Raji (cell line): ENCODE data around the gene ZNF536.

Experiments
- POLR2A ChIP-seq: IDR thresholded peaks from 2 replicates; pipeline ENCODE4 v1.6.1; 2011; ENCODE audit warnings: low read depth, low read length, control low read depth; ENCODE audit not compliant: insufficient read depth

ZNF536 gene

GRCh38 chr19:30567536-30568232 is 195.5 kb downstream of the ZNF536 start:
- no peak for TF ChIP-seq POLR2A

- TF ChIP-seq POLR2A = no peak
Measured at GRCh38 chr19:30570194-30570593, 198.0 kb downstream of the ZNF536 start.

- no peak for TF ChIP-seq POLR2A
Measured at GRCh38 chr19:30577551-30578105, 205.4 kb downstream of the ZNF536 start.

- TF ChIP-seq POLR2A = no peak
Measured at GRCh38 chr19:30579419-30579818, 207.2 kb downstream of the ZNF536 start.

- TF ChIP-seq POLR2A = no peak
Measured at GRCh38 chr19:30580673-30581072, 208.5 kb downstream of the ZNF536 start.

- no peak for TF ChIP-seq POLR2A
Measured at GRCh38 chr19:30584090-30584489, 211.9 kb downstream of the ZNF536 start.

GRCh38 chr19:30587869-30588268 is 215.7 kb downstream of the ZNF536 start:
- no peak for TF ChIP-seq POLR2A

- TF ChIP-seq POLR2A = no peak
Measured at GRCh38 chr19:30590596-30591229, 218.5 kb downstream of the ZNF536 start.

GRCh38 chr19:30593356-30593755 is 221.2 kb downstream of the ZNF536 start:
- TF ChIP-seq POLR2A = no peak

- TF ChIP-seq POLR2A = no peak
Measured at GRCh38 chr19:30593975-30594745, 222.0 kb downstream of the ZNF536 start.

- no peak for TF ChIP-seq POLR2A
Measured at GRCh38 chr19:30596268-30596667, 224.1 kb downstream of the ZNF536 start.

GRCh38 chr19:30596813-30597399 is 224.7 kb downstream of the ZNF536 start:
- TF ChIP-seq POLR2A = no peak

- no peak for TF ChIP-seq POLR2A
Measured at GRCh38 chr19:30598688-30599087, 226.5 kb downstream of the ZNF536 start.

- no peak for TF ChIP-seq POLR2A
Measured at GRCh38 chr19:30602661-30603350, 230.6 kb downstream of the ZNF536 start.

- TF ChIP-seq POLR2A = no peak
Measured at GRCh38 chr19:30604657-30605056, 232.5 kb downstream of the ZNF536 start.

- no peak for TF ChIP-seq POLR2A
Measured at GRCh38 chr19:30605333-30605732, 233.1 kb downstream of the ZNF536 start.
